ENCODE measurements around the gene MORN1. TPM values are rescaled to one million over a fixed set of nuclear protein-coding genes. Genes with fewer than 3 reads are reported as not detected.

The MORN1 gene
- total RNA-seq, 1 donor from 2014 or later = 18.4 TPM

DNA sequence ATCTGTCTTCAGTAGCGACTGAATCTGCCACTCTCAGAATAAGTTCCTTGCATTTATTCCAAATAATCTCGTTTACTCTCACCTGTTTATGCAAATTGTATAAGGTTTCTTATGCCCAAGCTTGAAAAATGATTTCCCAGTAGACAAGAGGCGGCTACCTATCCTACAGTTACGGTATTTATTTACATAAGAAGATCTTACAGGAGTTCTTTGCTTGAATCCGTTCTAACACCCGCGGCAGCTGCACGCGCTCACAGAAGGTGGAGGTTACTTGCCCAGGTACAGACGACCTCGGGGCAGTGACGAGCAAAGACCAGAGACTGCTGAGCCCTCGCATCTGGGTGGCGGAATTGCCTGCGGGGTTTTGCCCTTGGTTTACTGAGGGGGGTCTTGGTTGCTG lies 83.4 kb downstream of the MORN1 start:
- no peak for DNase-seq (ENCODE audit: low spot score in 2 of 2)
- H3K9me3 ChIP-seq = no peaks in the 10 kb centered on the region
- H3K4me1 ChIP-seq = peaks cover 15 to 31% of the 10 kb centered on the region in 2 donors
- H3K27ac ChIP-seq = no peak overlapping the region
- no peaks in the 10 kb centered on the region for H3K27me3 ChIP-seq
- intact Hi-C loops (cut with DNase I) = no loop called here
- H3K36me3 ChIP-seq = peaks cover 61 to 71% of the 10 kb centered on the region in 2 donors
- H3K4me3 ChIP-seq = no peak overlapping the region
- TF ChIP-seq, protein P1, sequence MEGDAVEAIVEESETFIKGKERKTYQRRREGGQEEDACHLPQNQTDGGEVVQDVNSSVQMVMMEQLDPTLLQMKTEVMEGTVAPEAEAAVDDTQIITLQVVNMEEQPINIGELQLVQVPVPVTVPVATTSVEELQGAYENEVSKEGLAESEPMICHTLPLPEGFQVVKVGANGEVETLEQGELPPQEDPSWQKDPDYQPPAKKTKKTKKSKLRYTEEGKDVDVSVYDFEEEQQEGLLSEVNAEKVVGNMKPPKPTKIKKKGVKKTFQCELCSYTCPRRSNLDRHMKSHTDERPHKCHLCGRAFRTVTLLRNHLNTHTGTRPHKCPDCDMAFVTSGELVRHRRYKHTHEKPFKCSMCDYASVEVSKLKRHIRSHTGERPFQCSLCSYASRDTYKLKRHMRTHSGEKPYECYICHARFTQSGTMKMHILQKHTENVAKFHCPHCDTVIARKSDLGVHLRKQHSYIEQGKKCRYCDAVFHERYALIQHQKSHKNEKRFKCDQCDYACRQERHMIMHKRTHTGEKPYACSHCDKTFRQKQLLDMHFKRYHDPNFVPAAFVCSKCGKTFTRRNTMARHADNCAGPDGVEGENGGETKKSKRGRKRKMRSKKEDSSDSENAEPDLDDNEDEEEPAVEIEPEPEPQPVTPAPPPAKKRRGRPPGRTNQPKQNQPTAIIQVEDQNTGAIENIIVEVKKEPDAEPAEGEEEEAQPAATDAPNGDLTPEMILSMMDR (IDR thresholded peaks at IDR 0.05) = no peak

DNA sequence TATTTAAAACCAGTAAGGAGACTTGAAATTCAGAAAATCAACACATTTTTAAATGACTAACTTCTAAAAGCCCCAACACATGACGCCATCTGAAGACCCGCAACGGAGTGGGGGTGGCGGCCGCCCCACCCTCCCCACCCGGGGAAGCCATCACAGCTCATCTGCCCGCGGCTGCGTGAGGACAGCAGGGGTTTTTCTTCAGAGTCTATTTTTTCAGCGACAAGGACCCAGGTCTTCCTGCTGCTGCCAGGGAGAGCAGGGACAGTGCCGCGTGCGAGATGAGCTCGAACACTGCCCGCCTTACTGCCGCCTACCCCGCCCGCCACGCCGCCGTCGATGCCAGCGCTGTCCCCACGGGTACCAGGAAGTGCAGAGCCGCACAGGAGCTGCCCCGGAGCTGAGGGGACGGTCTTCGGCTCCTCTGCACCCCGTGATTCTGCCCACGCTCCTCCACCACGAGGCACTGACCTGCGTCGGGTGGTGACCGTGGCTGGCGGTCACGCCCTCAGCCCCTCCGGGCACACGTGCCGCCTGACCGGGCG lies 84.2 kb downstream of the MORN1 start:
- Histone ChIP-seq H3K4me1 (peaks cover 7 to 22% of the 10 kb centered on the region in 2 donors), H3K9me3 (no peaks in the 10 kb centered on the region), H3K36me3 (peaks cover 63 to 73% of the 10 kb centered on the region in 2 donors), H3K4me3 (no peak overlapping the region), H3K27me3 (no peaks in the 10 kb centered on the region), H3K27ac (no peak overlapping the region)
- TF ChIP-seq, protein P1 (IDR thresholded peaks at IDR 0.05) = no peak
- no peak for DNase-seq (ENCODE audit: low spot score in 2 of 2)
- intact Hi-C loops (cut with DNase I) = no loop called here

DNA sequence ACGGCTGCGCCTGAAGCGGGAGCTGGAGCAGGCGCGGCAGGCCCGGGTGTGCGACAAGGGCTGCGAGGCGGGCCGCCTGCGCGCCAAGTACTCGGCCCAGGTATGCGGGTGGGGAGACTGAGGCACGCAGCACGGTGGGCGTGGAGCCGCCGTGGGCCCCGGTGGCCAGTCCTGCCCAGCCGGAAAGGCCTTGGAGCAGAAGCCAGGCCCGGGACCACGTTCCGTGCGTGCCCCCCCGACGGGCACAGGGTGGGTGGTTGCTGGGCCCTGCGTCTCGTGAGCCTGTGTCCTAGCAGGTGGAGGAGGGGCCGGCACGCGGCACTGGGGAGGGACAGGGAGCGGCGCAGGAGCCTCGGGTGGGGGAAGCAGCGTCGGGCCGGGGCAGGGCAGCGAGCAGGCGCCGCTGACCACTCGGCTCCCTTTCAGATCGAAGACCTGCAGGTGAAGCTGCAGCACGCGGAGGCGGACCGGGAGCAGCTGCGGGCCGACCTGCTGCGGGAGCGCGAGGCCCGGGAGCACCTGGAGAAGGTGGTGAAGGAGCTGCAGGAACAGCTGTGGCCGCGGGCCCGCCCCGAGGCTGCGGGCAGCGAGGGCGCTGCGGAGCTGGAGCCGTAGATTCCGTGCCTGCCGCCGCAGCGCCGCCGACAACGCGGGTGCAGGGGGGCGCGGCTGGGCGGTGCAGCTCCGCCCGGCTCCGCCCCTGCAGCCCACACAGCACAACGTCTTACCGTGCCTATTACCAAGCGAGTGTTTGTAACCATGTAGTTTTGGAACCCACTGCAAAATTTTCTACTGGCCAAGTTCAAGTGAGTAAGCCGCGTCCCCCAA lies 85.0 kb downstream of the MORN1 start:
- Histone ChIP-seq H3K4me1 (peaks cover 3 to 21% of the 10 kb centered on the region in 2 donors), H3K4me3 (no peak overlapping the region), H3K36me3 (peaks cover 63 to 73% of the 10 kb centered on the region in 2 donors), H3K9me3 (no peaks in the 10 kb centered on the region), H3K27ac (no peak overlapping the region), H3K27me3 (no peaks in the 10 kb centered on the region)
- TF ChIP-seq, protein P1 (IDR thresholded peaks at IDR 0.05) = no peak
- no peak for DNase-seq (ENCODE audit: low spot score in 2 of 2)
- intact Hi-C loops (cut with DNase I) = no loop called here

DNA sequence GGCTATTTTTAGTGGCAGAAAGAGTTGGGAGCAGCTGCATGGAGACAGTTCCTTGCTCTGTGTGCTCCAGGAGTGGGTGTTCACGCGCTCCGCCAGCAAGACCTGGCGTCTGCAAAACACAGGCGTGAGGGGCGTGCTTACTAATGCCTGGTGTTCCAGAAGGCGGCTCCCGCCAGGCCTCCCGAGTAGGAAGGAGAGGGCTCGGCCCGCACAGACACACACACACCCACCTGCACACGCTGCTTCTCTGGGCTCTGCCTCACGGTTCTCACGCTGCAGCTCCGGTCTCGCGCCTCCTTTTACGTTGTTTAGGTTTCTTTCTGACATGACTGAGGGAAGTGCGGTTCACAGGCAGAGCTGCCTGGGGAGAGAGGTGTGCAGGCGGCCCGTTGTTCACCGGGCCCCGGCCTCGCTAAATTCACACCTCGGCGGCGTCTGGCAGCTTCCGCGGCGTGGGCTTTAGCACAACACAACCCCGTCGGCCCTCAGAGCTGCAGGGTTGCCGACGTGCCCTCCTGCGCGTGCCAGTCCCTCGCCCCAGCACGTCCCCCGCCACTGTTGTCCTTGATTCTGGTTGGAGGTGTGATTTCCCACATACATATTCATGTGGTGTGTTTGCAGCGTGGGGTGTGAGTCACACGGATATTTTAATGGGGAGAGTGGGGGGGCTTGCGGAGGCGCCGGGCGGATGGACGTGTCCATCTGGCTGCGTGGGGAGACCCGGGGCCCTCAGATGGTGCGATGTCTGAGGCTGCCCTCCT lies 86.3 kb downstream of the MORN1 start:
- Histone ChIP-seq H3K4me3 (no peak overlapping the region), H3K9me3 (no peaks in the 10 kb centered on the region), H3K27me3 (no peaks in the 10 kb centered on the region), H3K36me3 (peaks cover 63 to 67% of the 10 kb centered on the region in 2 donors), H3K4me1 (peaks cover 15 to 21% of the 10 kb centered on the region in 2 donors), H3K27ac (no peak overlapping the region)
- TF ChIP-seq, protein P1 (IDR thresholded peaks at IDR 0.05) = no peak
- DNase-seq (ENCODE audit: low spot score in 2 of 2) = no peak
- intact Hi-C loops (cut with DNase I) = no loop called here

DNA sequence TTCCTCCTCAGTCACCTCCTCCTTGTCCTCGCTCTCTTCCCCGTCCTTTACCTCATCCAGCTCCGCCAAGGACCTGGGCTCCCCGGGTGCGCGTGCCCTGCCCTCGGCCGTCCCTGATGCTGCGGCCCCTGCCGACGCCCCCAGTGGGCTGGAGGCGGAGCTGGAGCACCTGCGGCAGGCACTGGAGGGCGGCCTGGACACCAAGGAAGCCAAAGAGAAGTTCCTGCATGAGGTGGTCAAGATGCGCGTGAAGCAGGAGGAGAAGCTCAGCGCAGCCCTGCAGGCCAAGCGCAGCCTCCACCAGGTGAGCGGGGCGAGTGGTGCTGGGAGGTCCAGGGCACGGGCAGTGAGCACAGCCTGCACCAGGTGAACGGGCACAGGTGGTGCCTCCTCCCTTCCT lies 87.1 kb downstream of the MORN1 start:
- H3K4me1 ChIP-seq = peaks cover 23 to 27% of the 10 kb centered on the region in 2 donors
- no peak overlapping the region for H3K27ac ChIP-seq
- no peak overlapping the region for H3K4me3 ChIP-seq
- intact Hi-C loops (cut with DNase I) = no loop called here
- no peak for DNase-seq (ENCODE audit: low spot score in 2 of 2)
- H3K36me3 ChIP-seq = peaks cover 61 to 65% of the 10 kb centered on the region in 2 donors
- H3K9me3 ChIP-seq = no peaks in the 10 kb centered on the region
- H3K27me3 ChIP-seq = no peaks in the 10 kb centered on the region
- TF ChIP-seq, protein P1 (IDR thresholded peaks at IDR 0.05) = no peak
